Smooth muscle cell (in vitro differentiated cells): Measurements from ENCODE around the gene TSKU. TPM values are rescaled to one million over a fixed set of nuclear protein-coding genes. Genes with fewer than 3 reads are reported as not detected.

Source experiments
- DNase-seq: peaks from one replicate; lab custom pipeline; 2025; ENCODE audit not compliant: unreplicated experiment; lab: John Stamatoyannopoulos, UW
- H2AFZ ChIP-seq: fragments of 200-600 bp; sonication (generic); 2 replicates; pipeline ENCODE4 v1.6.0; 2016; ENCODE audit warnings: antibody characterized with exemption, low read depth, mild to moderate bottlenecking
- H3F3A ChIP-seq: fragments of 200-600 bp; sonication (generic); 2 replicates; pipeline ENCODE4 v1.6.0; 2017; ENCODE audit warnings: antibody characterized with exemption, low read depth
- H3K27ac ChIP-seq: fragments of 200-600 bp; sonication (generic); 2 replicates; pipeline ENCODE4 v1.5.1; 2016; ENCODE audit warnings: low read depth, mild to moderate bottlenecking
- H3K27me3 ChIP-seq: fragments of 200-600 bp; sonication (generic); 2 replicates; pipeline ENCODE4 v1.6.1; 2016; ENCODE audit warnings: low read depth, mild to moderate bottlenecking
- H3K36me3 ChIP-seq: fragments of 200-600 bp; sonication (generic); 2 replicates; pipeline ENCODE4 v1.5.1; 2016; ENCODE audit warnings: low read depth
- H3K4me1 ChIP-seq: fragments of 200-600 bp; sonication (generic); 2 replicates; pipeline ENCODE4 v1.5.1; 2016; ENCODE audit warnings: low read depth
- H3K4me2 ChIP-seq: fragments of 200-600 bp; sonication (generic); 2 replicates; pipeline ENCODE4 v1.6.0; 2016; ENCODE audit warnings: mild to moderate bottlenecking
- H3K4me3 ChIP-seq: fragments of 200-600 bp; sonication (generic); 2 replicates; pipeline ENCODE4 v1.5.1; 2016; ENCODE audit warnings: mild to moderate bottlenecking
- H3K79me2 ChIP-seq: fragments of 200-600 bp; sonication (generic); 2 replicates; pipeline ENCODE4 v1.6.0; 2016; ENCODE audit warnings: low read depth, mild to moderate bottlenecking
- H3K9ac ChIP-seq: fragments of 200-600 bp; sonication (generic); 2 replicates; pipeline ENCODE4 v1.6.0; 2016; ENCODE audit warnings: low read depth
- H3K9me3 ChIP-seq: fragments of 200-600 bp; sonication (generic); replicated peaks from 2 replicates; pipeline ENCODE4 v1.5.1; 2016; ENCODE audit warnings: low read depth
- H4K20me1 ChIP-seq: fragments of 200-600 bp; sonication (generic); 2 replicates; pipeline ENCODE4 v1.6.0; 2016; ENCODE audit warnings: low read depth
- WGBS: methylation state at CpG from one replicate; pipeline ENCODE4 v1.1.7; 2016; ENCODE audit warnings: low lambda C conversion rate; 5-methylcytosine and 5-hydroxymethylcytosine counted together
- polyA plus RNA-seq: library from polyadenylated mRNA; unstranded; fragments of >200 nt; fragmentation: Nextera tagmentation; extraction: Ambion mirVana; gene quantifications from 2 replicates; pipeline ENCODE4 v1.2.1, GENCODE V29; 2016
- total RNA-seq: library from RNA; depleted of rRNA; stranded (reverse); fragments of >200 nt; gene quantifications from 2 replicates; pipeline ENCODE4 v1.2.3, GENCODE V29; 2014
- TF ChIP-seq, protein P1 (sequence below): fragments of 200-600 bp; sonication (generic); IDR thresholded peaks from 2 replicates; pipeline ENCODE4 v1.5.1; 2017; ENCODE audit warnings: borderline replicate concordance, mild to moderate bottlenecking, antibody characterized with exemption; ENCODE audit not compliant: insufficient read depth, poor library complexity, severe bottlenecking

TSKU gene
- total and polyA plus RNA-seq, 2 experiments from 2014 or later = 75.2 to 144 TPM

DNA sequence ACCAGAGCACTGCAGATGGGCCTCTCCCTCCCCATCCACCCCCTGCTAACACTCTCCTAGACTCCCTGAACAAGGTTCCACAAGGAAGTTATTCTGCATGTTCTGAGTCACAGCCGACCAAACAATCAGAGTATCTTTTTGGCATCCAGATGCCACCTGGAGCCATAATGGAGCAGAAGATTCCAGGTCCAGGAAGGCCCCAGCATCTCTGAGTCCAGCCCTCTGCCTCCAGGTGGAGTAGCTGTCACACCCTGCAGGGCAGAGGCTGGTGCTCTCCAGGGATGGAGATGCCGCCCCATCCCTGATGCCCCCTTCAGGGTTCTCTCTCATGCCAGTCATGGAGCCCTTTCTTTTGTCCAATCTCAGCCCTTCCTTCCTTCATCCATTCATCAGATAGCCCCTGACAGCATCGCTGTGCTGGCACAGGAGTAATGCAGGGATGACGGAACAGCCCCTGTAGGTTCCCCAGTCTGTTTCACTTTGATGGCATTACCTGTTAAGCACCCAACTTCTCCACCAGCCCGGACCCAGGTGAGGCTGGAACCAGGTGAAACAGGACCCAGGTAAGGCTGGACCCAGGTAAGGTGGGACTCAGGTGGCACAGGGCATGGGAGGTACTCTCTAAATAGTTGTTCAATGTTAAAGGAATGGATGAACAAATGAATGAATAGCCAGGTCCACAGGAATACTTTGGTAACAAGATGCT is 20.1 kb upstream of the TSKU start:
- WGBS = 98% methylated on average over 5 of the region's 5 CpGs
- no peaks in the 10 kb centered on the region for H4K20me1 ChIP-seq
- DNase-seq = no peak
- H3K4me1 ChIP-seq = peaks cover 28% of the 10 kb centered on the region
- H3K9me3 ChIP-seq = no peaks in the 10 kb centered on the region
- no peaks in the 10 kb centered on the region for H3K27me3 ChIP-seq
- H3K9ac ChIP-seq = peak overlapping the region; percentile 49
- no peak overlapping the region for H3K4me3 ChIP-seq
- H3F3A ChIP-seq = no peaks in the 10 kb centered on the region
- H3K36me3 ChIP-seq = no peaks in the 10 kb centered on the region
- no peaks in the 10 kb centered on the region for H3K79me2 ChIP-seq
- TF ChIP-seq, protein P1, sequence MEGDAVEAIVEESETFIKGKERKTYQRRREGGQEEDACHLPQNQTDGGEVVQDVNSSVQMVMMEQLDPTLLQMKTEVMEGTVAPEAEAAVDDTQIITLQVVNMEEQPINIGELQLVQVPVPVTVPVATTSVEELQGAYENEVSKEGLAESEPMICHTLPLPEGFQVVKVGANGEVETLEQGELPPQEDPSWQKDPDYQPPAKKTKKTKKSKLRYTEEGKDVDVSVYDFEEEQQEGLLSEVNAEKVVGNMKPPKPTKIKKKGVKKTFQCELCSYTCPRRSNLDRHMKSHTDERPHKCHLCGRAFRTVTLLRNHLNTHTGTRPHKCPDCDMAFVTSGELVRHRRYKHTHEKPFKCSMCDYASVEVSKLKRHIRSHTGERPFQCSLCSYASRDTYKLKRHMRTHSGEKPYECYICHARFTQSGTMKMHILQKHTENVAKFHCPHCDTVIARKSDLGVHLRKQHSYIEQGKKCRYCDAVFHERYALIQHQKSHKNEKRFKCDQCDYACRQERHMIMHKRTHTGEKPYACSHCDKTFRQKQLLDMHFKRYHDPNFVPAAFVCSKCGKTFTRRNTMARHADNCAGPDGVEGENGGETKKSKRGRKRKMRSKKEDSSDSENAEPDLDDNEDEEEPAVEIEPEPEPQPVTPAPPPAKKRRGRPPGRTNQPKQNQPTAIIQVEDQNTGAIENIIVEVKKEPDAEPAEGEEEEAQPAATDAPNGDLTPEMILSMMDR = no peak
- H2AFZ ChIP-seq = no peak overlapping the region
- peak overlapping the region; percentile 75 for H3K27ac ChIP-seq
- H3K4me2 ChIP-seq = no peak overlapping the region

DNA sequence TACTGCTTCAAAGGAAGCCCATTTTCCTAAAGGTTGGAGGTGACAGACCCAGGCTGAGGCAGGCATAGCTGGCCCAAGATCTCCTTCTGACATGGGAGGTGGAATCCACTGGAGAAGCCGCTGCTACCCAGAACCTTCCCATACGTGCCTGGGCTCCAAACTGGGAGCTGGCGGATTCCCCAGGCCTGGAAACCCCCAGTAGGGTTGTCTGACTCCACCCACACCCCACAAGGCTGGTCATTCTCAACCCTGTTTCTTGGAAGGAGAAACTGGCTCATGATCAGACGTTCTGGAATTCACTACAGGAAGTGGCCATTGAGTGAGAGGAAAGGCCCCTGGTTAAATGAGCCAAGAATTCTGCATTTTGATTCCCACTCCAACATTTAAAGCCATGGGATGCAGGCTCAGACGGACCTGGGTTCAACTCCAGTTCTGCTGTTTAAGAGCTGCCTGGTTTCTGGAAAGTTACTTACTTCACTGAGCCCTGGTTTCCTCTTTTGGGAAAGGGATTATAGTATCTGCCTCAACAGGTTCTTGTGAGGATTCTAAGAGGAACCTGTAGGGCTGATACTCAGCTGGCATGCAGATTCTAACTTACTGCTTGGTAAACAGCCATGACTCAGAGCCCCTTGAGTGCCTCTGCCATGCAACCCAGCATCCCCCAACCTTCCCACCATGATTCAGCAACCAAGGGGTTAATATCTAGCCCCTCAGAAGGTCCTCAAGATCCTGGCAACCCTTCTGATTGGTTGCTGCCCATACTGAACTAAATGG is 19.4 kb upstream of the TSKU start:
- H3K79me2 ChIP-seq = no peaks in the 10 kb centered on the region
- no peaks in the 10 kb centered on the region for H3K9me3 ChIP-seq
- WGBS = 34% methylated on average over 5 of the region's 5 CpGs
- peaks cover 30% of the 10 kb centered on the region for H3K4me1 ChIP-seq
- peak overlapping the region; percentile 9 for H3K4me2 ChIP-seq
- no peaks in the 10 kb centered on the region for H4K20me1 ChIP-seq
- no peak overlapping the region for H3K4me3 ChIP-seq
- TF ChIP-seq, protein P1 = no peak
- peak overlapping the region; percentile 75 for H3K27ac ChIP-seq
- H3K36me3 ChIP-seq = no peaks in the 10 kb centered on the region
- DNase-seq = no peak
- H3K27me3 ChIP-seq = no peaks in the 10 kb centered on the region
- H3F3A ChIP-seq = no peaks in the 10 kb centered on the region
- peak overlapping the region; percentile 49 for H3K9ac ChIP-seq
- no peak overlapping the region for H2AFZ ChIP-seq

DNA sequence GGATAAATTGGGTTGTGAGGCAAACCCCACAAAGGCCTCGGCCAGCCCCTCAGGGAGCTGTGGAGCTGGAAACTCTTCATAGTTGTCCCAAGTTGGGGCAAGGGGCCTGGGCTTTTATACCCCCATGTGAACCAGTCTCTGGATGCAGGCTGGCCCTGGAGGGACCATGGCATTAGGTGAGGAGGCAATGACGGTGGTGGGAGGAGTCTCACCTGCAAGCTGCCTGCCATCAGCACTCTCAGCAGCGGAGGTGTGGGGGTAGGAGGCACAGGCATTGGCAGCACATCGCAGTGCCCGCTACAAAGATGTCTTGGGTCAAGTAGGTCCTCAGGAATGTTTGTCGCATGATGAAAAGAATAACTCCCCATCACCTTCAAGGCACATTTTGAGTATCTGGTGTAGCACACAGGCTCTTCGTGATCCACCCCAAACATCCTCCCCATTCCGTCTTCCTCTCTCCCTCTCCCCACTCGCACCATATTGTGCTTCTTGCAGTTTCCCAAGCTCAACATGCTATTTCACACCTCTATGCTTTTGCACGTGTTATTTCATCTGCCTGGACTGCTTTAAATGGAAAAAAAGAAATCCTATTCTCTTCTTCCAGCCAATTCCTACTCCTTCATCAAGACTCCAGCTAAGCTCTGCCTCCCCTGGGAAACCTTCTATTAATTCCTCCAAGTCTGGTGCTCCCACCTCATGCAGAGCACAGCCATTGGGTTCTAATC is 18.1 kb upstream of the TSKU start:
- 84% methylated on average over 10 of the region's 10 CpGs for WGBS
- Histone ChIP-seq H3K9ac (no peak overlapping the region), H3K4me3 (no peak overlapping the region), H3K27me3 (no peaks in the 10 kb centered on the region), H3F3A (peaks cover 4% of the 10 kb centered on the region), H3K79me2 (no peaks in the 10 kb centered on the region), H3K4me1 (peaks cover 19% of the 10 kb centered on the region), H2AFZ (no peak overlapping the region), H3K9me3 (no peaks in the 10 kb centered on the region), H3K4me2 (no peak overlapping the region), H3K27ac (peak overlapping the region; percentile 75), H4K20me1 (no peaks in the 10 kb centered on the region), H3K36me3 (no peaks in the 10 kb centered on the region)
- TF ChIP-seq, protein P1 = no peak
- DNase-seq = no peak
